Astrocyte of the spinal cord (primary cell): ENCODE results near the gene ACE2.
A peak's percentile ranks its signal among the peaks of the same experiment; 100 is the strongest.

Experiments
- DNase-seq: peaks from one replicate; pipeline ENCODE4 v3.0.0; 2011; ENCODE audit warnings: low read depth, low spot score
- H3K4me3 ChIP-seq: 2 replicates; pipeline ENCODE4 v1.5.1; 2011; ENCODE audit warnings: low read depth, mild to moderate bottlenecking, low read length, moderate library complexity
- in situ Hi-C: cut with HindIII; loops from 2 replicates; pipeline ENCODE4 v1.10.0; 2017; ENCODE audit warnings: low sequenced_read_pairs
- TF ChIP-seq, protein P1 (sequence below): IDR thresholded peaks from 2 replicates; pipeline ENCODE4 v1.5.1; 2012; ENCODE audit warnings: low read depth, mild to moderate bottlenecking, low read length, inconsistent platforms

ACE2 gene

DNA sequence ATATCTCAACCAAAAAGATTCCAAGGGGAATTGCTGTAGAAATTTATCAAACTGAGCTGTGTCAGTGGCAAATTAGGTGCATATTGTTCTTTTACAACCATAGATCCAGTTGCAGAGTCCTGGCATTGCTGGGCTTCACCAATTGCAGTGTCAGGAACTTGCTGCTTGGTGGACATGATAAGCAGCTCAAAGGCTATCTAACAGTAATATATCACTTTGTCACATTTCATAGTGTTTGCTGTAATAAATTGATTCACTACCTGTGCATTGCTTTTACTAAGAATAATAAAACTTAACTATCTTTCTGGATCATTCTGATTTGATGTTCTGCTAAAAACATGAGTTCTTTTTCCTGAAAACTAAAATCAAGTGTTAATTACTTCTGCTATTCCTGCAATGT lies 30.9 kb upstream of the ACE2 start:
- no peak for DNase-seq
- H3K4me3 ChIP-seq, result no peak overlapping the region
- TF ChIP-seq, protein P1, sequence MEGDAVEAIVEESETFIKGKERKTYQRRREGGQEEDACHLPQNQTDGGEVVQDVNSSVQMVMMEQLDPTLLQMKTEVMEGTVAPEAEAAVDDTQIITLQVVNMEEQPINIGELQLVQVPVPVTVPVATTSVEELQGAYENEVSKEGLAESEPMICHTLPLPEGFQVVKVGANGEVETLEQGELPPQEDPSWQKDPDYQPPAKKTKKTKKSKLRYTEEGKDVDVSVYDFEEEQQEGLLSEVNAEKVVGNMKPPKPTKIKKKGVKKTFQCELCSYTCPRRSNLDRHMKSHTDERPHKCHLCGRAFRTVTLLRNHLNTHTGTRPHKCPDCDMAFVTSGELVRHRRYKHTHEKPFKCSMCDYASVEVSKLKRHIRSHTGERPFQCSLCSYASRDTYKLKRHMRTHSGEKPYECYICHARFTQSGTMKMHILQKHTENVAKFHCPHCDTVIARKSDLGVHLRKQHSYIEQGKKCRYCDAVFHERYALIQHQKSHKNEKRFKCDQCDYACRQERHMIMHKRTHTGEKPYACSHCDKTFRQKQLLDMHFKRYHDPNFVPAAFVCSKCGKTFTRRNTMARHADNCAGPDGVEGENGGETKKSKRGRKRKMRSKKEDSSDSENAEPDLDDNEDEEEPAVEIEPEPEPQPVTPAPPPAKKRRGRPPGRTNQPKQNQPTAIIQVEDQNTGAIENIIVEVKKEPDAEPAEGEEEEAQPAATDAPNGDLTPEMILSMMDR, result no peak
- in situ Hi-C loops, result no loop called here

DNA sequence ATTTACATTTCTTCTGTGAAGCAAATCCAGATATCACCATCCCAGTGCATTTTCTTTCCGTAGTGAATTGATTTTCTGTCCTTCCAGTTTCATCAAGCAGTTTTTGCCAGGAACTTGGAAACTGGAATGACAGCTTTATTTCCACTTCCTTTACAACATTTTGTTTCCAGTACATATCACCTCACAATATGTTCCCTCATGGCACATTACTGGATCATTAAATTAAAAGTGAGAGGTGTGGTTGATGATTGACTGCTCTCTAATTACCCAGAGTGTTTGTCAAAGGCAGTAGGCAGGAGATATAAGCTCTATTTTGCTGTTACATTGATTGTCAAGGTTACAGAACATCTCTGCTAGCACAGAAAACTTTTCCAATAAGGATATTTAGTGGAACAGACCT lies 22.3 kb upstream of the ACE2 start:
- no peak overlapping the region for H3K4me3 ChIP-seq
- in situ Hi-C loops, result no loop called here
- TF ChIP-seq, protein P1, result no peak
- DNase-seq, result no peak

DNA sequence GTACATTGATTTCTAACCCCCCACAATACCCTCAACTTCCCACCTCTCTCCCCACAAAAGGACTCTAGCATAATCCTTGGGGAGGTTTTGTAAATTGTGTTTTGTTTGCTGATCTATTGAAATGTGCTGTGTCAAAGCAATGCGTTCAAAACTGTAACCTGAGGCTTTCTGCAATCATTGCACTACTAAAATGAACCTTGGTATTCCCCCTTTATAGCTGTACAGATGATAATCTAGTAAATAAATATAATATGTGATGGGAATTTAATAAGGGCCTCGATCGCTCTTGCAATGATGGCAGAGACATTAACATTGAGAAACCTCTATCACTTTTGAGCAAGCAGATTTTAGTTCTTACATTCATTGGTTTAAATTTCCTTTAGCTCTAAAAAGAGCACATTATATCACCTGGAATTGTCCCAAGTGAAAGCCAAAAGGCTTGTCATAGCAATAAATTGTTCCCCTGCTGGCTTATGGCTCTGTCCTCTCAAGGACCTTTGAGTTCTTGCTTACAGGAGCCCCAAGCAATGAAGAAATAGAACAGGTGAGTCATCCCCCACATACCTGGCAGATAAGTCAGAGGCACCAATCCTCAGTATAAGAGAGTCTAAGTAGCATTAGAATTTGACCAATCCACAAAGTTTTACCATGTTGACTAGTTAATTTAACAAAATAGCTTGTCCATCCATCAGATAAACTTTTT lies 18.4 kb upstream of the ACE2 start:
- no peak overlapping the region for H3K4me3 ChIP-seq
- DNase-seq, result peak; percentile 38
- TF ChIP-seq, protein P1, result no peak
- in situ Hi-C loops, result no loop called here

DNA sequence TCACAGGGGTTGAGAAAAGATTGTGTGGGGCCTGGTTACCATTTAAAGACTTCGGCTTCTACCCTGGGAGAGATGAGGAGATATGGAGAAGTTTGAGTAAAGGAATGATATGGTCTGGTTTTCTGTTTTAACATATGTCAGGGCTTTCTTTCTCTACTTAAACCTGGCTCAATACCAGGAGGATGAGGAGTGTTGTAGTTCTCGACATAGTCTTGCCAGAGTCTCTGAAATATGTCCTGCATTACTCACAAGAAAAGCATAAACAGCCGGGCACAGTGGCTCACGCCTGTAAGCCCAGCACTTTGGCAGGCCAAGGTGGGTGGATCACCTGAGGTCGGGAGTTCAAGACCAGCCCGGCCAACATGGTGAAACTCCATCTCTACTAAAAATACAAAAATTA lies 16.4 kb upstream of the ACE2 start:
- TF ChIP-seq, protein P1, result no peak
- H3K4me3 ChIP-seq, result no peak overlapping the region
- no peak for DNase-seq
- in situ Hi-C loops, result no loop called here

DNA sequence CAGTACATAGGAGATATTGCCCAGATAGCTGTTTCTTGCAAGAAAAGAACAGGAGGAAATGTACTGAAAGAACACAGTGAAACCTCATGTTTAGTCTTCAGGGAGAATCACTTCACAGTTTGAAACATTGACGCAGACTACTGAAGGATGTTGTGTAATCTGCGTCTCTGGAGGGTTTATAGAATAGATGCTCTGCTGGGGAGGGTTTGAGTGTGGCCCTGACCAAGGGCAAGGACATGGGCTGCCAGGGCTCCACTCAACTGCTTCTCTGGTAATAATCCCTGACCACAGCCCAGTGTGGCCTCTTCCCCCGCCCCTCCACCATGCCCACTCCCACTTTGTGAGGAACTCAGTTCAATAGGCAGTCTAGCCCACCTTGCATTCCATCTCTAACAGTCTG lies 15.8 kb upstream of the ACE2 start:
- TF ChIP-seq, protein P1, result no peak
- H3K4me3 ChIP-seq, result no peak overlapping the region
- no peak for DNase-seq
- in situ Hi-C loops, result no loop called here

DNA sequence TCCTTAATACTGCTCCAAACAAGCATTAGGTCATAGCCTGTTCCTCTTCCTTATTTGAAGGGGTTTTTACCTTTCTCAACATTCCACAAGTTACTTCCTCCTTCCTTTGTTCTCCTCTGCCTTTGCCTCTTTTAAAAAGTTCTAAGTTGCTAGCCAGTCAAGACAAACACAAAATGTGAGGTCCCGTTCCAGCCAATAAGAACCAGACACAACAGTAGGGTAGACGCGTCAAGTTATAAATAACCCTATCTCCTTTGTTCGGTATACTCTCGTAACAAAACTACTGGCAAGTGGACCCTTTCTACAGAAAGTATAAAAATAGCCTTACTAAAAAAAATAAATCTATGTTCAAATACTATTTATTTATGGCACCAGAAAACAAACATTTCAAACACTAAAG lies 6.3 kb upstream of the ACE2 start:
- in situ Hi-C loops, result no loop called here
- TF ChIP-seq, protein P1, result no peak
- H3K4me3 ChIP-seq, result no peak overlapping the region
- no peak for DNase-seq
